ENCODE measurements around the gene HDAC4. TPM values are rescaled to one million over a fixed set of nuclear protein-coding genes. Genes with fewer than 3 reads are reported as not detected.

The HDAC4 gene
- total RNA-seq, 4 donors from 2014 or later = 21.6 to 72.7 (median 35.2) TPM

DNA sequence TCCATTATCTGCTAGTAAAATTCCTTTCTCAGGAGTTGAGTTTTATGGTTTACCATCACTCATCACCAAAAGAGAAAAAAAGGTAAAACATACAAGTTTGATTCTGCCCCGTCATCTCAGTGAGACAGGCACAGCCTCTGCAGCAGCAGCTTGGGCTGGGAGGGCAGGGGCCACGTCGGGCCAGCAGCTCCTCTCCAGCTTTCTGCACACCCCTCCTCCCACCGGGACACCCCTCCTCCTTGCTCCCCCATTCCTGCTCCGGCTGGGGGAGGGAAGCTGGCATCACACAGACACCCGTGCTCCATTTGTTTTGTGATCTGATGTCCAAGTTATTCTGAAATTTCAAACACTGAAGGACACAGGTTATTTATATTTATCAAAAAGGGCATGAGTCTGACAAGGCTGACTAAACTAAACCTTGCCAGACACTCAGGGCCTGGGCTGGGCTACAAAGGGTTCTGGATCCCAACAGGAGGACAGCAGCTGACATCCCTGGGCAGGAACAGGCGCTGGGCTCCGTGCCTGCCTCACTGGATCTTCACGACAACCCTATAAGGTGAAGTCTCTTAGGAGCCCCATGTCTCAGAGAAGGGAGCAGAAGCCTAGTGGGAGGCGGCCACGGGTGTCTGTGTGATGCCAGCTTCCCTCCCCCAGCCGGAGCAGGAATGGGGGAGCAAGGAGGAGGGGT, 71.4 kb downstream of the HDAC4 start:
- 67 to 75% methylated on average over 7 to 8 of the region's 12 CpGs for WGBS, 2 donors
- H3K4me1 ChIP-seq = peaks cover 39 to 68% (median 57%) of the 10 kb centered on the region in 3 donors
- H3K9me3 ChIP-seq = no peaks in the 10 kb centered on the region
- H3K27ac ChIP-seq = peak overlapping the region; percentile 23 to 90 (median 86)
- DNase-seq = no peak
- H3K27me3 ChIP-seq = no peaks in the 10 kb centered on the region
- no peak for TF ChIP-seq POLR2A (IDR thresholded peaks at IDR 0.05)
- TF ChIP-seq, protein P1, sequence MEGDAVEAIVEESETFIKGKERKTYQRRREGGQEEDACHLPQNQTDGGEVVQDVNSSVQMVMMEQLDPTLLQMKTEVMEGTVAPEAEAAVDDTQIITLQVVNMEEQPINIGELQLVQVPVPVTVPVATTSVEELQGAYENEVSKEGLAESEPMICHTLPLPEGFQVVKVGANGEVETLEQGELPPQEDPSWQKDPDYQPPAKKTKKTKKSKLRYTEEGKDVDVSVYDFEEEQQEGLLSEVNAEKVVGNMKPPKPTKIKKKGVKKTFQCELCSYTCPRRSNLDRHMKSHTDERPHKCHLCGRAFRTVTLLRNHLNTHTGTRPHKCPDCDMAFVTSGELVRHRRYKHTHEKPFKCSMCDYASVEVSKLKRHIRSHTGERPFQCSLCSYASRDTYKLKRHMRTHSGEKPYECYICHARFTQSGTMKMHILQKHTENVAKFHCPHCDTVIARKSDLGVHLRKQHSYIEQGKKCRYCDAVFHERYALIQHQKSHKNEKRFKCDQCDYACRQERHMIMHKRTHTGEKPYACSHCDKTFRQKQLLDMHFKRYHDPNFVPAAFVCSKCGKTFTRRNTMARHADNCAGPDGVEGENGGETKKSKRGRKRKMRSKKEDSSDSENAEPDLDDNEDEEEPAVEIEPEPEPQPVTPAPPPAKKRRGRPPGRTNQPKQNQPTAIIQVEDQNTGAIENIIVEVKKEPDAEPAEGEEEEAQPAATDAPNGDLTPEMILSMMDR (IDR thresholded peaks at IDR 0.05) = no peak
- H3K36me3 ChIP-seq = peaks cover 0 to 6% (median 0%) of the 10 kb centered on the region in 3 donors
- intact Hi-C loops (cut with DNase I) = no loop called here
- H3K4me3 ChIP-seq = no peak overlapping the region

DNA sequence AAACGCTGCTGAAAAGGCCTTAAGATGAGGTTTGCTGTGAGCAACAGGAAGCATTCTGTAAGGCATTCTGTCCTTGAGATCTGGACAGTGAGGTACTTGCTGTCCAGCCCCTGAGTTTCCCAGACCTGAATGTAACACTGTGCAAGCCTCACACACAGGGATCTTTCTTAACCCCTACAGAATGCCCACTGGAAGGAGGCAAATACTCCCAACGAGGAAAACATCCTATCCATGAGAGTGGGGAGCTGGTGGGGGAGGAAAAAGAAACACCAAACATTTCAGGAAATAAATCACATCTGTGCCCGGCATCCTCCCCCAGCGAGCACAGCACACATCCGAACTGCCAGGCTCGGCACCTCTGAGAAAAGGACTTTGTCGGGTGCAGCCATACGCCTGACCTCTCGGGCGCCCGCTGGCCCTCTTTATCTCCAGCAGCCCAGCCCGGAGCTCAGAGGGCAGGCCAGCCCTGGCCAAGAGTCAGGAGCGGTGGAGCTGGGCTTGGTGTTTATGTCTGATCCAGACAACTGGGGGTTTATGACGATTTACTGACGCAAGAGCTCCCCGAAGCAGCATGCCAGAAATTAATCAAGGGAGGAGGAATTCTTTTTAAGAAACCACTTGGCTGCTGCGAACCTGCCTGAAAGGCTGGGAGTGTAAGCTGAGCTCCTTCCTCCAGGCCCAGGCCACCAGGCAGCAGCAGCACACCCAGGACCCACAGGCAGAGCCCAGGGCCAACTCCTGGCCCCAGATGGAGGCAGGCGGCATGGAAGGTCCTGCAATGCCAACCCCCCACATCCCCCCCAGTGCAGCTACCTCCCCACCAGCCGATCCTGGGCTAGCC, 72.2 kb downstream of the HDAC4 start:
- Histone ChIP-seq H3K36me3 (peaks cover 0 to 9% (median 0%) of the 10 kb centered on the region in 3 donors), H3K4me3 (no peak overlapping the region), H3K9me3 (no peaks in the 10 kb centered on the region), H3K4me1 (peaks cover 39 to 76% (median 60%) of the 10 kb centered on the region in 3 donors), H3K27ac (peak overlapping the region; percentile 53 to 90 (median 86)), H3K27me3 (no peaks in the 10 kb centered on the region)
- WGBS, 2 donors = 39 to 73% methylated on average over 10 to 17 of the region's 19 CpGs
- intact Hi-C loops (cut with DNase I) = no loop called here
- TF ChIP-seq, protein P1 (IDR thresholded peaks at IDR 0.05) = no peak
- peak in 2 of 4 donors; percentile 39 to 41 for TF ChIP-seq POLR2A (IDR thresholded peaks at IDR 0.05)
- no peak for DNase-seq

DNA sequence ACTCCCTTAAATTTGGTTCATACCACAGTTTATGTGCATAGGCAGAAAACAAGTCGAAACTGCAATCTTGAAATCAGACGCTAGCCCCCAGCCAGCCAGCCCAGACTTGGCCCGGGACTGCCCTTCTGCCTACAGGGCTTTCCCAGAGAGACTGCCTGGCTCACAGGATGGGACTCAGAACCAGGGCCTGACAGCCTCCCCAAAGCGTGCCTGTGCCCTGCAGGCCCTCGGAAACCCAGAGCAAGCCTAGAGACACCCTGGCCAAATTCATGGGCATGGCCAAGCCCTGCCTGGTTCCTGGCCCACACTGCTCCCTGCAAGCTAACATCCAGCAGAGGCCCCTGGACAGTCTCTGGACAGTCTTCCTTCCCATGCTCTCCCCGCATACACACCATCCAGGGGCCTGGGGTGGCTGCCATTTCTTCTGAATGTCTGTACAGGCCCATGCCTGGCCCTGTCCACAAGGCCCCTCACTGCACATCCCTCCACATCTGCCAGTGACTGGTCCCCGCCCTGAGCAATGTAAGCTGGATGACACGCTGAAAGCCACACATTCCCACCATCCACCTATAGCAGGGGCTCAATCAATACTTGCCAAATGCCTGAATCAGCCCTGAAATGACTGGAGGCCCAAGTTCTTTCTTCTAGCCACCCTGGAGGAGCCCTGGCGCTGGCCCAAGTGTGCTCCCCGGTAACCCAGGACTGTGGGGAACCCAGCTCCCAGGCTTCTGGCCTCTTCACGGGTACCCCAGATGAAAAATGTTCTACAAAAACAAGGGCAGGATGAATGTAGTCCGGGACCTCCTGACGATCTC, 73.1 kb downstream of the HDAC4 start:
- Histone ChIP-seq H3K9me3 (no peaks in the 10 kb centered on the region), H3K4me1 (peaks cover 39 to 84% (median 64%) of the 10 kb centered on the region in 3 donors), H3K27ac (peak overlapping the region; percentile 53 to 90 (median 86)), H3K36me3 (peaks cover 0 to 9% (median 0%) of the 10 kb centered on the region in 3 donors), H3K27me3 (no peaks in the 10 kb centered on the region), H3K4me3 (no peak overlapping the region)
- TF ChIP-seq, protein P1 (IDR thresholded peaks at IDR 0.05) = no peak
- WGBS, 2 donors = 34 to 68% methylated on average over 4 to 7 of the region's 13 CpGs
- no peak for DNase-seq
- intact Hi-C loops (cut with DNase I) = no loop called here

DNA sequence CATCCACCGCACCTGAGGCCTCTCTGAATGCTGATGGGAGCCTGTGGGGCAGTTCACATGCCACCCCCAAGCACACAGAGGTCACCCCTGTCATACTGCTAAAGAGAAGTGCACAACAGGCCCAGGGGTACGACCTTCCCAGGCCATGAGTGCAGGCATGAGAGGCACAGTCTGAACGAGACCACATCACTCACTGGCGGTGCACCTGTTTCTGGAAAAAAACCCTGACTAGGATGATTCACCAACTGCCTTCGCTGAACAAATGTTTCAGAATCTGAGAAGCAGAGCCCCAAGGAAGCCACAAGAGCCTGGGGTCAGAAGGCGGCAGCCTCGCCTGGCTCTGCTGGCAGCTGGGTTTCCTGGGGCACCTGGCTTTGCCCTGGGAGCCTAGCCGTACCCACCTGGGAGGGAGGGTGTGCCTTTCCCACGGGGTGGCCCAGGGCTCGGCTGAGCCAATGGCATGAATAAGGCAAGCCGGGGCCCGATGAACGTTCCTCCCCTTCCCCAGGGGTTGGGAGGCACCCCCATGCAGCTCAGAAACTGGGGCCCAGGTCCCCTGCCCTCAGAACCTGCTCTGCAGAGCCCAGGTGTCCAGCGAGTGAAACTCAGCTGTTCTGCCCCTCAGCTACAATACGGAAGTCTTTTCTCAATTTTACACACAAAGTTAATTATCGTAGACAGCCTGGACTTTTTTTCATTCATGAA, 73.8 kb downstream of the HDAC4 start:
- Histone ChIP-seq H3K36me3 (peaks cover 0 to 13% (median 0%) of the 10 kb centered on the region in 3 donors), H3K4me3 (peak overlapping the region in 1 of 4 donors; percentile 24), H3K27ac (peak overlapping the region; percentile 53 to 90 (median 86)), H3K4me1 (peaks cover 47 to 89% (median 72%) of the 10 kb centered on the region in 3 donors), H3K27me3 (no peaks in the 10 kb centered on the region), H3K9me3 (no peaks in the 10 kb centered on the region)
- intact Hi-C loops (cut with DNase I) = no loop called here
- DNase-seq = no peak
- 33 to 55% methylated on average over 10 of the region's 16 CpGs for WGBS, 2 donors
- TF ChIP-seq, protein P1 (IDR thresholded peaks at IDR 0.05) = no peak
- TF ChIP-seq POLR2A (IDR thresholded peaks at IDR 0.05) = no peak
